Stimulated activated CD4-positive, alpha-beta T cell treated with anti-CD3 and anti-CD28 coated beads, Interleukin-4, amount 100 ng/mL, for 24 hours (primary cell): Measurements from ENCODE around the gene MGAT4A.
"Not testable (repeated sequence)": the region's sequence is repeated elsewhere in the genome, so short reads cannot be mapped to it uniquely, and the experiment has no call there.

Source experiments
- DNase-seq: peaks from one replicate; pipeline ENCODE4 v3.0.0-alpha.2; 2020

The MGAT4A gene

GRCh38 chr2:98759338-98759737 lies 28.4 kb upstream of the MGAT4A start:
- DNase-seq, result no peak

- peak; percentile 50 for DNase-seq
Observed at GRCh38 chr2:98757904-98758421, 27.0 kb upstream of the MGAT4A start.

GRCh38 chr2:98753801-98754200 lies 22.9 kb upstream of the MGAT4A start:
- DNase-seq, result no peak

GRCh38 chr2:98752711-98753110 lies 21.8 kb upstream of the MGAT4A start:
- not testable (repeated sequence) for DNase-seq

- DNase-seq, result no peak
Observed at GRCh38 chr2:98751748-98752147, 20.8 kb upstream of the MGAT4A start.

GRCh38 chr2:98750593-98751282 lies 19.8 kb upstream of the MGAT4A start:
- DNase-seq, result no peak

GRCh38 chr2:98749066-98749450 lies 18.1 kb upstream of the MGAT4A start:
- no peak for DNase-seq

- no peak for DNase-seq
Observed at GRCh38 chr2:98748292-98749065, 17.5 kb upstream of the MGAT4A start.

GRCh38 chr2:98747888-98748287 lies 17.0 kb upstream of the MGAT4A start:
- no peak for DNase-seq

- no peak for DNase-seq
Observed at GRCh38 chr2:98746426-98746825, 15.5 kb upstream of the MGAT4A start.

- no peak for DNase-seq
Observed at GRCh38 chr2:98744595-98744994, 13.7 kb upstream of the MGAT4A start.

- no peak for DNase-seq
Observed at GRCh38 chr2:98743835-98744234, 12.9 kb upstream of the MGAT4A start.

GRCh38 chr2:98739020-98739419 lies 8.1 kb upstream of the MGAT4A start:
- DNase-seq, result no peak

GRCh38 chr2:98738304-98738703 lies 7.4 kb upstream of the MGAT4A start:
- no peak for DNase-seq

- DNase-seq, result no peak
Observed at GRCh38 chr2:98737848-98738247, 6.9 kb upstream of the MGAT4A start.

GRCh38 chr2:98736464-98736889 lies 5.5 kb upstream of the MGAT4A start:
- DNase-seq, result peak; percentile 37

GRCh38 chr2:98734823-98735260 lies 3.9 kb upstream of the MGAT4A start:
- DNase-seq, result no peak

GRCh38 chr2:98734162-98734561 lies 3.2 kb upstream of the MGAT4A start:
- no peak for DNase-seq

GRCh38 chr2:98732430-98733051 lies 1.6 kb upstream of the MGAT4A start:
- no peak for DNase-seq

- no peak for DNase-seq
Observed at GRCh38 chr2:98731894-98732349, 990 bp upstream of the MGAT4A start.

- peak; percentile 68 for DNase-seq
Observed at GRCh38 chr2:98730707-98731040, 258 bp downstream of the MGAT4A start.

- peak; percentile 62 for DNase-seq
Observed at GRCh38 chr2:98730053-98730706, 752 bp downstream of the MGAT4A start.

GRCh38 chr2:98729652-98730051 lies 1.3 kb downstream of the MGAT4A start:
- DNase-seq, result no peak
